Measurements from ENCODE around the gene STPG3.

STPG3 gene

DNA sequence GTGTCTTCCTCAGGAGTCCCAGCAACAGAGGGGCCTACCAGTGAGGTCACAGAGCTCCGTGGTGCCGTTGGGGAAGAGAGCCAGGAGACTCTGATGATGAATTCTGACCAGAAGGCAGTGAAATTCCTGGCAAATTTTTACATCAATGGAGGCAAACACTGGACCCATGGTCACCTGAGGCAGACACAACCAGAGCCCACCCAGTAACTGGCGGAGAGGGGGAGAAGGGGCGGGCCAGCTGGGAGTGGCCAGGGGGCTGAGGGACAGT, at the start of gene STPG3:
TSS of gene STPG3 (plus strand) at position 93 of the 268 bp plus-strand sequence. CDS start at position 94, 1 bp downstream.
- no peak for DNase-seq

DNA sequence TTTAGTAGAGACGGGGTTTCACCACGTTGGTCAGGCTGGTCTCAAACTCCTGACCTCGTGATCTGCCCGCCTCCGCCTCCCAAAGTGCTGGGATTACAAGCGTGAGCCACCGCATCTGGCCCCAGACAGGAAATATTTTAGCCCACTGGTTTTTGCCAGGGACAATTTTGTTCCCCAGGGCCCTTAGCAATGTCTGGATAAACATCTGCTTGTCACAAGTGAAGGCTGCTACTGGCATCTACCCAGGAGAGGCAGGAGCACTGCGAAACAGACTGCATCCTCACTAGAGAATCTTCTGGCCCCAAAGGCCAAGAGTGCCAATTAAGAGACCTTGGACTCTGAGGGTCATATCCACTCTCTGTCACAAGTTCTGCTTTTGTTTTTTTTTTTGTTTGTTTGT, 48.1 kb upstream of the STPG3 start:
- DNase-seq, result no peak

DNA sequence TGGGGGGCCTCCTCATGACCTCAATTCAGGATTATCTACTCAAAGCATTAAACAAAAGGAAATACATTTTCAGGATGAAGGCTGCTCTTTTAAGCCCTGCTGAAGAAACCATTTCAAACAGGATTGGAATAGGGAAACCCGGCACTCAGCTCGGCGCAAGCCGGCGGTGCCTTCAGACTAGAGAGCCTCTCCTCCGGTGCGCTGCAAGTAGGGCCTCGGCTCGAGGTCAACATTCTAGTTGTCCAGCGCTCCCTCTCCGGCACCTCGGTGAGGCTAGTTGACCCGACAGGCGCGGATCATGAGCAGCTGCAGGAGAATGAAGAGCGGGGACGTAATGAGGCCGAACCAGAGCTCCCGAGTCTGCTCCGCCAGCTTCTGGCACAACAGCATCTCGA, 46.4 kb upstream of the STPG3 start:
- DNase-seq, result no peak

DNA sequence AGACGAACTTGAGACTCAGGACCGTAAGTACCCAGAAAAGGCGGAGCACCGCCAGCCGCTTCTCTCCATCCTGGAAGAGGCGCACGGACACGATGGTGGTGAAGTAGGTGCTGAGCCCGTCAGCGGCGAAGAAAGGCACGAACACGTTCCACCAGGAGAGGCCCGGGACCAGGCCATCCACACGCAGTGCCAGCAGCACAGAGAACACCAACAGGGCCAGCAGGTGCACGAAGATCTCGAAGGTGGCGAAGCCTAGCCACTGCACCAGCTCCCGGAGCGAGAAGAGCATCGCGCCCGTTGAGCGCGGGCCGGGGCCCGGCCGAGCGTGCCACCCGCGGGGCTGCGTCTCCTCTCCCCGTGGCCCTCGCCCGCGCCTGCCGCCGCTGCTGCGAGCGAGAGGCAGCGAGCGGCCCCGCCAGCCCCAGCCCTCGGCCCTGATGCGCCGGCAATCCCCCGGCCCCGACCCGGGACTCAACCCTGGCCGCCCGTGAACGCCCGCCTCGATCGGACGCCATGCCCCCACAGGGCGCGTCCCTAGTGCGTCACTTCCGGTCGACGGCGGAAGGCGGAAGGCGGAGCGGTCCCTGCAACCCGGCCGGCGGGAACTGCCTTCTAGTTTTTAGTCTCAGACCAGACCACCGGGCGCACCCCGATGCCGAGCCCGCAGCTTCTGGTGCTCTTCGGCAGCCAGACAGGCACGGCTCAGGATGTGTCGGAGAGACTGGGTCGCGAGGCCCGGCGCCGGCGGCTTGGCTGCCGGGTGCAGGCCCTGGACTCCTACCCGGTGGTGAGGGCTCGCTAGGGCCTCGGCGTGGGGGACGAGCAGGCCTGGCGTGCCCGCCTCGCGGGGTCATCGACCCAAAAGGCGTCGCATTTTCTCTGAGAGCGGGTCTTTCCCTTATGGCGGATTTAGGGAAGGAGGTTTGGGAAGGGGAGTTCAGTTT, 45.7 kb upstream of the STPG3 start, which contains the start of the genes NDOR1 and TMEM203:
TSS of gene NDOR1 (plus strand) at position 575 of the 944 bp plus-strand sequence. CDS start at position 653, 78 bp downstream.
TSS of gene TMEM203 (minus strand) at position 523 of the 944 bp plus-strand sequence. CDS start at position 289, 234 bp downstream.
- DNase-seq, result peak; percentile 61

DNA sequence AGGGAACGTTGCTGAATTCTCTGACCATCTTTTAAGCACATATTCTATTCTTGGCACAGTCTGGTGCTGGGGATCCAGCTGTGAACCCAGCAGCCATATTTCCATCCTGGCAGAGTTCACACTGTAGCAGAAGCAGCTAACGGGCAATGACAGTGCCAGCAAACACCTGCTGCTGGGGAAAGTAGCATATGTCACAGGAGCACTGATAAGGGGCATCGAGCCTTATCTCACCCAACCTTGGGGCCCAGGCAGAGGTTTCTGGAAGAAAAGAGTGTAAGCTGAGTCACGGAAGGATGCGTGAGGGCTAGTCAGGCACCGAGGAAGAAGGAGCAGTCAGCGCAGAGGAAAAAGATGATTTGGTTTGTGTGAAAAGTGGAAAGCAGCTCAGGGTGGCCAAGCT, 44.5 kb upstream of the STPG3 start:
- DNase-seq, result no peak

DNA sequence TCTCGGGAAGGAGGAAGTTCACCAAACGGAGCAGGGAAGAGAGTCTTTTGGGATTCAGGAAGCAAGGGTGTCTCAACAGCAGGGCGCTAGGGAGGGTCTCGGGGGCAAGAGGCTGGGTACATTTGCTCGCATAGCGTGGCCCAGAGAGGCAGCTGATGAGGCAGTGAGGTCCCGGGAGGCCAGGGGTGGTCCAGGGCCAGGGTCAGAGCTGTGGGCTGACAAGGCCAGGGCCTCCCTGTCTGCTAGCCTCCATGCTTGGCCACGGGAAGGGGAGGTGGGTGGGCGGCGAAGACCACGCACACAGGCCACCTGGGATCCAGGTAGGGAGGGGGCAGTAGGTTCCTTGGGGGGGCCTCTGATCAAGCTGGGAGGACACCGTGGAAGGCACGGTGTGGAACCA, 39.6 kb upstream of the STPG3 start:
- no peak for DNase-seq

DNA sequence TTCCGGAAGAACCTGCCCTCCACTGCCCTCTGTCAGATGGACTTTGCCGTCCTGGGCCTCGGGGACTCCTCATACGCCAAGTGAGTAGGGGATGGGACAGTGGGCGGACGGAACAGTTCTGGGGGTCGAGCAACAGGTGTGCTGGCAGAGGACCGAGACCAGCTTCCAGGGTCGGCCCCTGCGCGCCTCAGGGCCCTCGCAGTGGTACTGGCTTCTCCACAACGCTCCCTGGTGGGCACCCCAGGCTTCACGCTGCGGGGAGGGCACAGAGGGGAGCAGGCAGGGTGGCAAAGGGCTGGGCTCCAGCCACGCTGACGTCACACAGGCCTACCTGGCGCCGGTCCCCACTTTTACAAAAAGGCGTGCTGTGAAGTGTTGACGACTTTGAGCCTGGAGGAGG, 38.6 kb upstream of the STPG3 start:
- no peak for DNase-seq

DNA sequence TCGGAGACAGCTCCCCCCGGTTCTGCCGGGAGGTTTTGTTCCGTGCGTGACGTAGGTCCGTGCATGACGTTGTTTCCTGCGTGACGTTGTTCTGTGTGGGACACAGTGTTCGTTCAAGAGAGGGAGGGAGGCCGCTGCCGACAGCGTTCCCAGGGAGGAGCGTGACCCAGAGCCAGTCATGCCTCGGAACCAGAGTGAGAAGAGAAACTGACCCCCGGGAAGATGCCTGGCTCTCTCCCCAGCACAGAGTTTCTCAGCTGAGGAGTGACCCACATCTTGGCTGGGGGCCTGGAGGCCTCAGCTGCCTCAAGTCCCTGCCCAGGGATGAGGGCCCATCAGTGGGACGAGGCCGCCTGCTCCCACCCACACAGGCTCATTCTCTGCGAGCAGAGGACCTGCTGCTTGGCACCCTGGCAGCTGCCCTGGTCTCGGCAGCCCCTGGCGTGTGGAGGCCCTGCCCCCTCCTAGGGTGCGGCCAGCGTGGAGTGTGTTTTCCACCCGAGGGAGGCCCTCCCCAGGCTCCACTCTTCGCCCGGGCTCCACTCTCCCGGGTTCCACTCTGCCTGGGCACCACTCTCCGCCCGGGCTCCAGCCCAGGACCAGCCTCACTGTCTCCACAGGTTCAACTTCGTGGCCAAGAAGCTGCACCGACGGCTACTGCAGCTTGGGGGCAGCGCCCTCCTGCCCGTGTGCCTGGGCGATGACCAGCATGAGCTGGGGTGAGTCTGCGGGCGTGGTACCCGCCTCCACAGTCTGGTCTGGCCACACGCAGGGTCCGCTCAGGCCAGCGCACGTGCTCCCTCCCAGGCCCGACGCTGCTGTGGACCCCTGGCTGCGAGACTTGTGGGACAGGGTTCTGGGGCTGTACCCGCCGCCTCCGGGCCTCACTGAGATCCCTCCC, 37.7 kb upstream of the STPG3 start:
- DNase-seq, result no peak

DNA sequence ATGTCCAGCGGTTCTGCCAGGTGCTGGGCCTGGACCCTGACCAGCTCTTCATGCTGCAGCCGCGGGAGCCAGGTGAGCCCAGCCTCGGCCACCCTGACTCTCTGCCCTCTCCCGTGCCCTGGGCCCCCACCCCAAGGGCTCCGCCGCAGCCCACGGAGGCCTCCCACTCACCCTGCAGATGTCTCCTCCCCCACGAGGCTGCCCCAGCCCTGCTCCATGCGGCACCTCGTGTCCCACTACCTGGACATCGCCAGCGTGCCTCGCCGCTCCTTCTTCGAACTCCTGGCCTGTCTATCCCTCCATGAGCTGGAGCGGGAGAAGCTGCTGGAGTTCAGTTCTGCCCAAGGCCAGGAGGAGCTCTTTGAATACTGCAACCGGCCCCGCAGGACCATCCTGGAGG, 36.5 kb upstream of the STPG3 start:
- no peak for DNase-seq

DNA sequence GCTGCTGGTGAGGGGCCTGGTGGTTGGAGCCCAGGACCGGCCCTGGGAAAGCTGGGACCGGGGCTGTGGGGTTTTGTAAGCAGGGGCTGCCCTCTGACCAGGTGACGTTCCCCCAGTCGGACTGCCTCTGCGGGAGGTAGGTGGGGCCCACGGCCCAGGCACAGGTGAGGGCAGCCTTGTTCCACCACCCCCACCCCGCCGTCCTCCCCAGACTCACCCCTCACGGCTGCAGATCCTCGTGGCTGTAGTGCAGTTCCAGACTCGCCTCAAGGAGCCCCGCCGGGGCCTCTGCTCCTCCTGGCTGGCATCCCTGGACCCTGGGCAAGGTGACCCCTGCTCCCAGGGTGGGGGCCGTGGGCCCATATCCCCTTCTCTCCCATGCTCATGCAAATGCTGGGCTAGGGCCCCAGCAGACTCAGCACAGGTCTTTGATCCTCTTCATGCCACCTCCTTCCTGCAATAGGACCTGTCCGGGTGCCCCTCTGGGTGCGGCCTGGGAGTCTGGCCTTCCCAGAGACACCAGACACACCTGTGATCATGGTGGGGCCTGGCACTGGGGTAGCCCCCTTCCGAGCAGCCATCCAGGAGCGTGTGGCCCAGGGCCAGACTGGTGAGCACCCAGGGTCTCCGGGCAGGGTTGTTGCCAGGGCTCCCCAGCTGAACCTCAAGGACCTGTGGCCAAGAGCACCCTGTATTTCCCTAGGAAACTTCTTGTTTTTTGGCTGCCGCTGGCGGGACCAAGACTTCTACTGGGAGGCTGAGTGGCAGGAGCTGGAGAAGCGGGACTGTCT, 35.7 kb upstream of the STPG3 start:
- DNase-seq, result no peak

DNA sequence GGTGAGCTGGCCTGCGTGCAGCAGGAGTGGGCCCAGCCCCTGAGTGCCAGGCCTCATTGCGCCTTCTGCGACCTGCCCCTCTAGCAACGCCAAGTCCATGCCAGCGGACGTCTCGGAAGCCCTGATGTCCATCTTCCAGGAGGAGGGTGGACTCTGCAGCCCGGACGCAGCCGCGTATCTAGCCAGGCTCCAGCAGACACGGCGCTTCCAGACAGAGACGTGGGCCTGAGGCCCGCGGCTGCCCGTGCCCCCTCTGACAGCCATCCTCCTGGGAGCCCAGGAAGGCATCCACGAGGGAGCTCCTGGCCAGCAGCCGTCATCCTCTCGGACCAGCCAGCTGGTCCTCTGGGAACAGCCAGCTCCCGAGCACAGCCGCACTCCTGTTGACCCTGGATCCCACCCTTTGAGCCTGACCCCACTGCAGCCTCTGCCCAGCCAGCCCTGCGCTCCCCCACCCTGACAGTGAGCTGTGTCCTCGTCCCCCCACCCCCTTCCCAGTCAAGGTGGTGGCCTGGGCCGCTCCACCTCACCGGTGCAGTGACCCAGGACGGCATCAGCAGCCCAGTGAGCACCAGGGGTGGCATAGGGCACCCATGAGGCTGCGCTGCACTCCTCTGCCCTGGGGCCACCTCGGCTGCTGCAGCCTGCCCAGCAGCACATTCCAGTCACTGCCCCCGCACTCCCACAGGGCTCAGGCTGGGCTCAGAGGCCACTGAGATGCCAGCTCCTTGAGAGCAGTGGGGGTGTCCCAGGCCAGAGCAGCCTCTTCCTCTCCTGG, 34.7 kb upstream of the STPG3 start:
- no peak for DNase-seq

DNA sequence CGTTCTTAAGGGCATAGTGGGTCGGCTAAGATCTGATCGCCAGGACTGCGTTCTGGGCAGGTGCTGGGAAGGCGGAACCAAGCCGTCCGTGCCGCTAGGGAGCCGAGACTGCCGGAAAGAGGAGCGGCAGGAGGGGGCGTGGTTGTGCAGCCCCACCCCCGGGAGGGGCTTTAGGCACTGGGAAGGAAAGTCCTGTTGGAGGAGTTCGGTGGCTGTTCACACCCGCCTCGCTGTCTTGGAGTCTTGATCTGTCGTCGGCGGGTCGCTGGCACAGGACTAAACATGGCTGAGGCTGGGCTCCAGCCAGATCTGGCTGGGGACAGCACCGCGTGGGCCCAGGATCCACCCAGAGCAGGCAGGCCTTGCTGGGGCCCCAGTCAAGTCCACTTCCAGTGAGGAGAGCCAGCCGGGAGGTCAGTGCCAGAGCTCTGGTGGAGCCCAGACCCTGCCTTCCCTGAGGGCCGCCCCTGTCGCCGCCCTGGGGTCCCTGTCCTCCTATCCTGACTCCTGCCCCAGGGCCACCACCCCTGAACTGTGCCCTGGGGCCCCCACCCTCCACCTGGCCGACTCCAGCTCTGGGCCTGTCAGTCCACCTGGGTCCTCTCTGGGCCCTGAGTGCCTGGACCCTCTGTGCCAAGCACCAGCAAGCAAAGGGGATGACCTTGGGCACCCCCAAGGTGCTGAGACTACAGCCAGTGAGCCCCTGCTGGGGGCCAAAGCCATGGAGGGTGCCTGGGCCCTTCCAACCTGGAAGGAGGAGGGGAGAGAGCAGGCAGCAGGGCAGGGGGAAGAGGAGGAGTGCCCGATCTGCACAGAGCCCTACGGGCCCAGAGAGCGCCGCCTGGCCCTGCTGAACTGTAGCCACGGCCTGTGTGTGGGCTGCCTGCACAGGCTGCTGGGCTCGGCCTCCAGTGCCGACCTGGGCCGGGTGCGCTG, 33.5 kb upstream of the STPG3 start:
- DNase-seq, result no peak

DNA sequence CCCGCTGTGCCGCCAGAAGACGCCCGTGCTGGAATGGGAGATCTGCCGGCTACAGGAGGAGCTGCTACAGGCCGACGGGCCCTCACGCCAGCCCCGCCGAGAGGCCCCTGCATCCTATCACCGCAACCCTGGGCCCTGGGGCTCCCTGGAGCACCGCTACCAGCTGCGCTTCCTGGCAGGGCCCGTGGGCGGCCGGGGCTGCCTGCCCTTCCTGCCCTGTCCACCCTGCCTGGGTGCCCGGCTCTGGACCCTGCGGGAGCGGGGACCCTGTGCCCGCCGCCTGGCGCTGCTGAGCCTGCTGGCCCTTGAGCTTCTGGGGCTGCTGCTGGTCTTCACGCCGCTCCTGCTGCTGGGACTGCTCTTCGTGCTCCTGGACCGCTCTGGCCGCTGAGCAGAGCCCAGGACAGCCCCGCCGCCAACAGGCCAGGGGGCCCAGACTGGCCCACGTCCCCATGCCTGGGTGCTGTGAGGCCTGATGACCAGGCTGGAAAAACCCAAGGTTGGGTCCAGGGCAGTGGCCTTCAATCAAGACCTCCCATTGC, 32.8 kb upstream of the STPG3 start:
- DNase-seq, result no peak

DNA sequence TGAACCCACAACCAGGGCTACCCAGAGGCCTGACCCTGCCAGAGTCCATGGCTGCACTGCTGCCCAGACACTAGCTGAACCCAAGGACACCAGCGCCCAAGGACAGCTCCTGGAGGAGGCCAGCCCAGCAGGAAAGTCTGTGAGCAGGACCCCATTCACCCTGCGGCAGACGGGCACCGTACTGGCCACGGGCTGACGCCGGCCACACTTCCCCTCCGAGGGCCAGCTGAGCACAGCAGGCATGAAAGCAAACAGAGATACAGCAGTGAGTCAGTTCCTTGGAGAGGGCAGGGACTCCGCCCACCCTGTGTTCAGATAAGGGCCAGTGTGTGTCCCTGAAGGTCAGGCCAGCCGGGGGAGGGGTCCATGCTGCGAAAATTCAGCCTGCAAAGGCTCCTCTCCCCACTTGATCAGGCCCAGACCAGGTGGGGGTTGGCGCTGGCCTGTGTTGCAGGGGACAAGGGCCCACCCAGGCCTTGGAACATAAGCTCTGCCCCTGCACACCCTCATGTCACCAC, 32.3 kb upstream of the STPG3 start:
- no peak for DNase-seq

DNA sequence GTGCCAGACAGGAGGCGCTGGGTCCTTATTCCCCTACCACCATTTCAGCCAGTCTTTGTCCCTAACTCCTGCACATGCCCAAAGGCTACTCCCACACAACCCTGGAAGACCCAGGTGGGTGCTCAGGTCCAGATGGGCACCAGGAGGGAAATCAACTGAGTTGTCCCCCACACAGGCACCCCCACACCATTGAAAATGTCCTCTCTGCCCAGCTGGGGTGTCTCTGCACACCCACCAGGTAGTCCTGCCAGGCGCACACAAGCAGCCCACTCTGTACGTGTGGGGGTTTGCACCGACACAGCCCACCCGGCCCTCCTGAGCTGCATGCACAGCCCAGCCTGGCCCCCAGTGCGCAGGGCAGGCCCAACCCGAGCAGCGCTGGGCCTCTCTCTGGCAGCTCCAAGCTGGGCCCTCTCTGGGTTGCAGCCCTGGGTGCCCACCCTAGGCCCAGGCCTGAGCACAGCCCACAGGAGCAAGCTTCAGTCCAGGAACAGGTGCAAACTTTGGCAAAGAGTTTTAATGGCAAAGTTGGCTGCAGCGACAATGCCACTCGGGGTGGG, 31.2 kb upstream of the STPG3 start:
- DNase-seq, result no peak

DNA sequence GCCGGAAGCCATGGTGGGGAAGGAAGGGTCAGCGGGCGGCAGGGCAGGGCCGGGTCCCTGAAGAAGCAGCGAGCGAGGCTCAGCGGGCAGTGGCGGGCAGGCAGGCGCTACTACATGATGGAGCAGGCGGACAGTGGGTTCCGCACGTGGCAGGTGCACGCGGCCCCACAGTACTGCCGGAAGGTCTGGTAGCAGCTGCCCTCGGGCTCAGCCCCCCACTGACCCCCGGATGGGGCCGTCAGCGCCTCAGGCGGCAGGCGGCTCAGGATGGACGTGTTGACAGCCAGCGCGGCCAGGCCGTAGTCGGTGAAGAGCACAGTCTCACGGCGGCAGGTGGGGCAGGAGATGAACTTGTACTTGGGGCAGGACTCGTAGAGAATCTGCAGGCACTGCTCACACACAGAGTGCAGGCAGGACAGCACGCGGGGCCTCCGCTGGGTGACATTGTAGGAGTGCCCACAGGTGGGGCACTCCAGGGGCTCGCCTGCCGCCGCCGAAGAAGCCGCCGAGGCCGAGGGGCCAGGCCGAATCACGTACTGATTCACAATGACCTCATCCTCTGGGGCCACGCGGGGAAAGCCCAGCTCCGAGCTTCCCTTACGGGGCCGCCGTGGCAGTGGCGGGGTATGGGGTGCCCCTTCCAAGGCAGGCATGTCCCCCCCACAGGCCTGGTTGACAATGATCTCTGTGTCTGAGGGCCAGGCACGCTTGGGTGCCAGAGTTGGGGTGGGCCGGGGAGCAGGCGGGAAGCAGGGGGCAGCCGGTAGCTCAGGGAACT, 30.6 kb upstream of the STPG3 start:
- no peak for DNase-seq

DNA sequence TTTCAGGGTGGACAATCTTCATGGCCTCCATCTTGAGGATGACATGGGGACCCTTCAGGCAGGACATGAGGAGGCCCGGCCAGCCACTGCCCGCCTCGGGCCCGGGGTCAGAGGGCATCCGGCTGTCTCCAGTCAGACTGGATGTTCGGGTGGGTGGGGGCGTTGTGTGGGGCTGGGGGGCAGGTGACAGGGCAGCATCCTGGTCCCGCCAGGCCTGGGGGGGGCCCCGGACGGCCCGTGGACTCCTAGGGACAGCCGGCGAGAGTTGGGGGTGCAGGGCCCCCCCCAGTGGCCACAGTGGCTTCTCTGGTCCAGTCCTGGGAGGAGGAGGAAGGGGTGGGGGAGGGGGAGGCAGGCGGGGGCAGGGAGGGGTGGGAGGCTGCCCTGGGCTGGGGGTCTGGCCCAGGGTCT, 30.0 kb upstream of the STPG3 start:
- no peak for DNase-seq

DNA sequence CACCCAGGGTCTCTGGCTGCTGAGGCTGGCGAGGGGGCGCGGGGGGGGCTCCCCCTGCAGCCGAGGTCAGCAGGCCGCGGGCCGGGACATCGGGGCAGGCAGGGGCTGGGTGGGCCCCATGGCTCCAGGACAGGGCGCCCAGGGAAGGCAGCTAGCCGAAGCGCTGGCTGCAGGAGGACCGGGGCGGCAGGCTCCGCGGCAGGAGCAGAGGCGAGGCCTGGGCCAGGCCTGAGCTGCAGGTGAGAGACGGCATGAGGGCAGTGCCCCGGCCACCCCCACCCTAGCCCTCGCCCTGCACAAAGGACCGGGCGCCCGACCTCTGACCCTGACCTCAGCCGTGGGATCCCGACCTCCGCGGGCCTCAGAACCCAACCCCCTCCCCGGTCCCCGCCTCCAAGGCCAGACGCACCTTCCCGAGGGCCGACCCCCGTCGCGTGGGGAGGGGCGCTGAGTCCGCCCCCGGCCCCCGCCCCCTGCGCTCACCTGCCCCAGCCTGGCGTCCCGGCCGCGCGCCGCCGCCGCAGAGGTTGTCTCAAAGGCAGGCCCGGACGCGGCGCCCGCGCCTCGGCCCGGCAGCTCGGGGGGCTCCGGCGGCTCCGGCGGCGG, 29.5 kb upstream of the STPG3 start:
- DNase-seq, result no peak

All from cortex of kidney (tissue), 1 donor.